HepG2 (cell line): ENCODE data around the gene ADGRL1. TPM values are rescaled to one million over a fixed set of nuclear protein-coding genes. Genes with fewer than 3 reads are reported as not detected.

Source experiments
- EHMT2 ChIP-seq: fragments of 200-600 bp; sonication (generic); IDR thresholded peaks from 2 replicates; pipeline ENCODE4 v1.7.0; 2017; ENCODE audit warnings: antibody characterized with exemption, low read depth, low read length, borderline replicate concordance
- HDAC2 ChIP-seq: sonication (generic); formaldehyde crosslinking; IDR thresholded peaks from 2 replicates; pipeline ENCODE4 v1.4.0; 2020; ENCODE audit warnings: missing genetic modification reagents
- IKZF4 ChIP-seq: sonication (generic); formaldehyde crosslinking; IDR thresholded peaks from 2 replicates; pipeline ENCODE4 v1.5.1; 2020; ENCODE audit warnings: borderline replicate concordance, mild to moderate bottlenecking, low read depth, missing genetic modification reagents; ENCODE audit errors: not compliant biosample characterization
- KDM5A ChIP-seq: fragments of 200-600 bp; sonication (generic); IDR thresholded peaks from 2 replicates; pipeline ENCODE4 v1.7.0; 2018; ENCODE audit warnings: antibody characterized with exemption, mild to moderate bottlenecking, low read length, borderline replicate concordance
- MIER3 ChIP-seq: IDR thresholded peaks from 2 replicates; pipeline ENCODE4 v1.6.1; 2016; ENCODE audit warnings: missing compliant biosample characterization, borderline replicate concordance
- MIXL1 ChIP-seq: IDR thresholded peaks from 2 replicates; pipeline ENCODE4 v1.6.1; 2016
- NFIC ChIP-seq: IDR thresholded peaks from 2 replicates; pipeline ENCODE4 v1.6.1; 2012; ENCODE audit warnings: mild to moderate bottlenecking, low read length, inconsistent platforms
- SAFB2 ChIP-seq: sonication (generic); formaldehyde crosslinking; IDR thresholded peaks from 2 replicates; pipeline ENCODE4 v1.5.1; 2020; ENCODE audit warnings: missing genetic modification reagents, low read depth, mild to moderate bottlenecking, borderline replicate concordance
- YEATS2 ChIP-seq: sonication (generic); formaldehyde crosslinking; IDR thresholded peaks from 2 replicates; pipeline ENCODE4 v1.4.0; 2020; ENCODE audit warnings: missing genetic modification reagents, borderline replicate concordance
- ZFP36 ChIP-seq: fragments of 150-350 bp; IDR thresholded peaks from 2 replicates; pipeline ENCODE4 v1.6.1; 2018; ENCODE audit warnings: borderline replicate concordance, low read length, low read depth; ENCODE audit not compliant: partially characterized antibody
- ZKSCAN5 ChIP-seq: sonication (generic); formaldehyde crosslinking; IDR thresholded peaks from 2 replicates; pipeline ENCODE4 v1.5.1; 2020; ENCODE audit warnings: mild to moderate bottlenecking, missing genetic modification reagents
- ZNF263 ChIP-seq: sonication (generic); formaldehyde crosslinking; IDR thresholded peaks from 2 replicates; pipeline ENCODE4 v1.4.0; 2020; ENCODE audit warnings: missing genetic modification reagents
- ZNF30 ChIP-seq: sonication (generic); formaldehyde crosslinking; IDR thresholded peaks from 2 replicates; pipeline ENCODE4 v1.5.0; 2020; ENCODE audit warnings: mild to moderate bottlenecking, missing genetic modification reagents
- ZNF747 ChIP-seq: sonication (generic); formaldehyde crosslinking; IDR thresholded peaks from 2 replicates; pipeline ENCODE4 v1.8.1; 2023; ENCODE audit warnings: missing genetic modification reagents, mild to moderate bottlenecking, borderline replicate concordance
- ZNF780A ChIP-seq: sonication (generic); formaldehyde crosslinking; IDR thresholded peaks from 2 replicates; pipeline ENCODE4 v1.8.0; 2022; ENCODE audit warnings: mild to moderate bottlenecking, missing genetic modification reagents, moderate library complexity
- polyA plus RNA-seq, 8 experiments: library from polyadenylated mRNA; depleted of rRNA in 3 of 8; stranded (reverse) in 7 of 8; unstranded in 1 of 8; fragments of >200 nt; fragmentation: Illumina TruSeq in 4 of 8; extraction: Trizol in 4 of 8; gene quantifications; 2 replicates each; pipeline versions ENCODE4 v1.2.1 to v1.2.3, GENCODE V29; 2011 to 2016; ENCODE audit warnings: low read depth in 4 of 8, missing spikeins in 1 of 8, mixed read lengths in 1 of 8; ENCODE audit not compliant: insufficient read depth in 1 of 8
- total RNA-seq, 5 experiments: library from RNA; depleted of rRNA; stranded (reverse); fragments of >200 nt; fragmentation: Illumina TruSeq; extraction: Trizol; gene quantifications; 2 replicates each; pipeline ENCODE4 v1.2.3, GENCODE V29; 2016; ENCODE audit warnings: low read depth in 1 of 5
- TF ChIP-seq, protein P1 (sequence below): sonication (generic); formaldehyde crosslinking; IDR thresholded peaks from 2 replicates; pipeline ENCODE4 v1.4.0; 2020; ENCODE audit warnings: mild to moderate bottlenecking, missing genetic modification reagents
- TF ChIP-seq, protein P2 (sequence below): sonication (generic); formaldehyde crosslinking; IDR thresholded peaks from 2 replicates; pipeline ENCODE4 v1.5.0; 2020; ENCODE audit warnings: missing genetic modification reagents
- TF ChIP-seq, protein P3 (sequence below): sonication (generic); formaldehyde crosslinking; conservative IDR thresholded peaks from 2 replicates; pipeline ENCODE4 v1.5.0; 2020; ENCODE audit warnings: missing genetic modification reagents
- TF ChIP-seq, protein P4 (sequence below): sonication (generic); formaldehyde crosslinking; IDR thresholded peaks from 2 replicates; pipeline ENCODE4 v1.4.0; 2020; ENCODE audit warnings: missing genetic modification reagents
- TF ChIP-seq, protein P5 (sequence below): IDR thresholded peaks from 2 replicates; pipeline ENCODE4 v1.6.1; 2016; ENCODE audit warnings: mild to moderate bottlenecking, missing biosample characterization, missing genetic modification reagents
- TF ChIP-seq, protein P6 (sequence below): sonication (generic); formaldehyde crosslinking; IDR thresholded peaks from 2 replicates; pipeline ENCODE4 v1.8.0; 2022; ENCODE audit warnings: mild to moderate bottlenecking, missing genetic modification reagents; ENCODE audit not compliant: insufficient replicate concordance

The ADGRL1 gene
- total and polyA plus RNA-seq, 2 of the 13 experiments (the other 11 are each of a cell fraction or from before 2014, with no cell fraction given): 0.49 to 1.7 TPM

DNA sequence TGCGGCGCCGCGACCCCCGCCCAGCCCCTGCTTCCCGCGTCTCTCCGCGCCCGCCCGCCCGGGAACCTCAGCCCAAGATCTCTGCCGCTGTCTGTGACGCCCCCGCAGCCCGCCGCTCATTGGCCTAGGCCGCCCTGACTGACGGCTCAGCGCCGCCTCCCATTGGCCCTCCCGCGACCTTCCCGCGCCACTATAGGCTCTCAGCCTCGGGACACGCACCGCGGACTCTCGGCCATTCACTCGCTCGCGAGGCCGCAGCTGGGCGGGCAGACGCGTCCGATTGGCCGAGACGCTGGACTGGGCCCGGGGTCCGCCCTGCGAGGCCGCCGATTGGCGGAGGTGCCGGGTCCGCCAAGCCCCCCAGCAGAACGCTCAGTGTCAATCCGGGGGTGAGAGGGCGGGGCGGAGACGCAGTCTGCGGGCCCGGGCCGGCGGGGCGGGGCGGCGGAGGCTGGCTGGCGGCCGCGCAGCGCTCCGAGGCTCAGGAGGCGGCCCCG is 88.3 kb downstream of the ADGRL1 start, which contains the start of gene PRKACA (continued):
- TF ChIP-seq, protein P1, sequence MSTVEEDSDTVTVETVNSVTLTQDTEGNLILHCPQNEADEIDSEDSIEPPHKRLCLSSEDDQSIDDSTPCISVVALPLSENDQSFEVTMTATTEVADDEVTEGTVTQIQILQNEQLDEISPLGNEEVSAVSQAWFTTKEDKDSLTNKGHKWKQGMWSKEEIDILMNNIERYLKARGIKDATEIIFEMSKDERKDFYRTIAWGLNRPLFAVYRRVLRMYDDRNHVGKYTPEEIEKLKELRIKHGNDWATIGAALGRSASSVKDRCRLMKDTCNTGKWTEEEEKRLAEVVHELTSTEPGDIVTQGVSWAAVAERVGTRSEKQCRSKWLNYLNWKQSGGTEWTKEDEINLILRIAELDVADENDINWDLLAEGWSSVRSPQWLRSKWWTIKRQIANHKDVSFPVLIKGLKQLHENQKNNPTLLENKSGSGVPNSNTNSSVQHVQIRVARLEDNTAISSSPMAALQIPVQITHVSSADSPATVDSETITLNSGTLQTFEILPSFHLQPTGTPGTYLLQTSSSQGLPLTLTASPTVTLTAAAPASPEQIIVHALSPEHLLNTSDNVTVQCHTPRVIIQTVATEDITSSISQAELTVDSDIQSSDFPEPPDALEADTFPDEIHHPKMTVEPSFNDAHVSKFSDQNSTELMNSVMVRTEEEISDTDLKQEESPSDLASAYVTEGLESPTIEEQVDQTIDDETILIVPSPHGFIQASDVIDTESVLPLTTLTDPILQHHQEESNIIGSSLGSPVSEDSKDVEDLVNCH (CRISPR knock-in tag): no peak
- TF ChIP-seq MIER3 (peak; percentile 45; the same call in 1 of the 2 replicates), YEATS2 (no peak), SAFB2 (no peak), ZNF747 (CRISPR knock-in tag) (no peak), ZFP36 (no peak), IKZF4 (CRISPR knock-in tag) (no peak), EHMT2 (no peak), ZNF780A (CRISPR knock-in tag) (no peak), MIXL1 (no peak), ZKSCAN5 (CRISPR knock-in tag) (no peak), ZNF30 (CRISPR knock-in tag) (no peak), KDM5A (no peak), ZNF263 (CRISPR knock-in tag) (no peak), HDAC2 (CRISPR knock-in tag) (no peak), NFIC (no peak)
- TF ChIP-seq, protein P2, sequence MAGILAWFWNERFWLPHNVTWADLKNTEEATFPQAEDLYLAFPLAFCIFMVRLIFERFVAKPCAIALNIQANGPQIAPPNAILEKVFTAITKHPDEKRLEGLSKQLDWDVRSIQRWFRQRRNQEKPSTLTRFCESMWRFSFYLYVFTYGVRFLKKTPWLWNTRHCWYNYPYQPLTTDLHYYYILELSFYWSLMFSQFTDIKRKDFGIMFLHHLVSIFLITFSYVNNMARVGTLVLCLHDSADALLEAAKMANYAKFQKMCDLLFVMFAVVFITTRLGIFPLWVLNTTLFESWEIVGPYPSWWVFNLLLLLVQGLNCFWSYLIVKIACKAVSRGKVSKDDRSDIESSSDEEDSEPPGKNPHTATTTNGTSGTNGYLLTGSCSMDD (CRISPR knock-in tag): no peak
- TF ChIP-seq, protein P3, sequence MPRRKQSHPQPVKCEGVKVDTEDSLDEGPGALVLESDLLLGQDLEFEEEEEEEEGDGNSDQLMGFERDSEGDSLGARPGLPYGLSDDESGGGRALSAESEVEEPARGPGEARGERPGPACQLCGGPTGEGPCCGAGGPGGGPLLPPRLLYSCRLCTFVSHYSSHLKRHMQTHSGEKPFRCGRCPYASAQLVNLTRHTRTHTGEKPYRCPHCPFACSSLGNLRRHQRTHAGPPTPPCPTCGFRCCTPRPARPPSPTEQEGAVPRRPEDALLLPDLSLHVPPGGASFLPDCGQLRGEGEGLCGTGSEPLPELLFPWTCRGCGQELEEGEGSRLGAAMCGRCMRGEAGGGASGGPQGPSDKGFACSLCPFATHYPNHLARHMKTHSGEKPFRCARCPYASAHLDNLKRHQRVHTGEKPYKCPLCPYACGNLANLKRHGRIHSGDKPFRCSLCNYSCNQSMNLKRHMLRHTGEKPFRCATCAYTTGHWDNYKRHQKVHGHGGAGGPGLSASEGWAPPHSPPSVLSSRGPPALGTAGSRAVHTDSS (CRISPR knock-in tag): no peak
- TF ChIP-seq, protein P4, sequence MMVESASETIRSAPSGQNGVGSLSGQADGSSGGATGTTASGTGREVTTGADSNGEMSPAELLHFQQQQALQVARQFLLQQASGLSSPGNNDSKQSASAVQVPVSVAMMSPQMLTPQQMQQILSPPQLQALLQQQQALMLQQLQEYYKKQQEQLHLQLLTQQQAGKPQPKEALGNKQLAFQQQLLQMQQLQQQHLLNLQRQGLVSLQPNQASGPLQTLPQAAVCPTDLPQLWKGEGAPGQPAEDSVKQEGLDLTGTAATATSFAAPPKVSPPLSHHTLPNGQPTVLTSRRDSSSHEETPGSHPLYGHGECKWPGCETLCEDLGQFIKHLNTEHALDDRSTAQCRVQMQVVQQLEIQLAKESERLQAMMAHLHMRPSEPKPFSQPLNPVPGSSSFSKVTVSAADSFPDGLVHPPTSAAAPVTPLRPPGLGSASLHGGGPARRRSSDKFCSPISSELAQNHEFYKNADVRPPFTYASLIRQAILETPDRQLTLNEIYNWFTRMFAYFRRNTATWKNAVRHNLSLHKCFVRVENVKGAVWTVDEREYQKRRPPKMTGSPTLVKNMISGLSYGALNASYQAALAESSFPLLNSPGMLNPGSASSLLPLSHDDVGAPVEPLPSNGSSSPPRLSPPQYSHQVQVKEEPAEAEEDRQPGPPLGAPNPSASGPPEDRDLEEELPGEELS: no peak
- TF ChIP-seq, protein P5, sequence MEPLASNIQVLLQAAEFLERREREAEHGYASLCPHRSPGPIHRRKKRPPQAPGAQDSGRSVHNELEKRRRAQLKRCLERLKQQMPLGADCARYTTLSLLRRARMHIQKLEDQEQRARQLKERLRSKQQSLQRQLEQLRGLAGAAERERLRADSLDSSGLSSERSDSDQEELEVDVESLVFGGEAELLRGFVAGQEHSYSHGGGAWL: no peak
- TF ChIP-seq, protein P6, sequence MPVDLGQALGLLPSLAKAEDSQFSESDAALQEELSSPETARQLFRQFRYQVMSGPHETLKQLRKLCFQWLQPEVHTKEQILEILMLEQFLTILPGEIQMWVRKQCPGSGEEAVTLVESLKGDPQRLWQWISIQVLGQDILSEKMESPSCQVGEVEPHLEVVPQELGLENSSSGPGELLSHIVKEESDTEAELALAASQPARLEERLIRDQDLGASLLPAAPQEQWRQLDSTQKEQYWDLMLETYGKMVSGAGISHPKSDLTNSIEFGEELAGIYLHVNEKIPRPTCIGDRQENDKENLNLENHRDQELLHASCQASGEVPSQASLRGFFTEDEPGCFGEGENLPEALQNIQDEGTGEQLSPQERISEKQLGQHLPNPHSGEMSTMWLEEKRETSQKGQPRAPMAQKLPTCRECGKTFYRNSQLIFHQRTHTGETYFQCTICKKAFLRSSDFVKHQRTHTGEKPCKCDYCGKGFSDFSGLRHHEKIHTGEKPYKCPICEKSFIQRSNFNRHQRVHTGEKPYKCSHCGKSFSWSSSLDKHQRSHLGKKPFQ: no peak
